Activated CD8-positive, alpha-beta memory T cell treated with anti-CD3 and anti-CD28 coated beads, Interleukin-2, amount 50 U/mL, for 24 hours (primary cell): ENCODE data around the gene AHCYL2.
"Not testable (repeated sequence)": the region's sequence is repeated elsewhere in the genome, so short reads cannot be mapped to it uniquely, and the experiment has no call there.

ENCODE experiments used
- DNase-seq: peaks from one replicate; pipeline ENCODE4 v3.0.0-alpha.2; 2020; ENCODE audit errors: extremely low read depth

The AHCYL2 gene

GRCh38 chr7:129209067-129209926 lies 15.5 kb upstream of the AHCYL2 start:
- DNase-seq = no peak

GRCh38 chr7:129210256-129210988 lies 14.4 kb upstream of the AHCYL2 start:
- DNase-seq = peak; percentile 34

GRCh38 chr7:129210989-129211312 lies 13.9 kb upstream of the AHCYL2 start:
- DNase-seq = no peak

- DNase-seq = no peak
Observed at GRCh38 chr7:129212126-129212525, 12.7 kb upstream of the AHCYL2 start.

- no peak for DNase-seq
Observed at GRCh38 chr7:129212596-129212995, 12.2 kb upstream of the AHCYL2 start.

- DNase-seq = no peak
Observed at GRCh38 chr7:129213828-129214227, 11.0 kb upstream of the AHCYL2 start.

- DNase-seq = not testable (repeated sequence)
Observed at GRCh38 chr7:129215691-129216090, 9.1 kb upstream of the AHCYL2 start.

- not testable (repeated sequence) for DNase-seq
Observed at GRCh38 chr7:129216101-129216715, 8.6 kb upstream of the AHCYL2 start.

GRCh38 chr7:129216821-129217416 lies 7.9 kb upstream of the AHCYL2 start:
- not testable (repeated sequence) for DNase-seq

GRCh38 chr7:129218514-129219062 lies 6.2 kb upstream of the AHCYL2 start:
- peak; percentile 51 for DNase-seq

- DNase-seq = not testable (repeated sequence)
Observed at GRCh38 chr7:129219166-129219565, 5.7 kb upstream of the AHCYL2 start.

GRCh38 chr7:129222064-129222463 lies 2.8 kb upstream of the AHCYL2 start:
- no peak for DNase-seq

- DNase-seq = no peak
Observed at GRCh38 chr7:129225206-129225930, 538 bp downstream of the AHCYL2 start.

- no peak for DNase-seq
Observed at GRCh38 chr7:129225931-129226572, 1.2 kb downstream of the AHCYL2 start.

GRCh38 chr7:129227646-129228578 lies 3.1 kb downstream of the AHCYL2 start:
- DNase-seq = no peak

GRCh38 chr7:129228633-129229032 lies 3.8 kb downstream of the AHCYL2 start:
- DNase-seq = no peak

- no peak for DNase-seq
Observed at GRCh38 chr7:129231666-129232065, 6.8 kb downstream of the AHCYL2 start.

GRCh38 chr7:129238546-129238945 lies 13.7 kb downstream of the AHCYL2 start:
- DNase-seq = no peak

GRCh38 chr7:129240119-129240820 lies 15.4 kb downstream of the AHCYL2 start:
- no peak for DNase-seq
